ENCODE data around the gene ICA1.
"Not testable (repeated sequence)": the region's sequence is repeated elsewhere in the genome, so short reads cannot be mapped to it uniquely, and the experiment has no call there.

The ICA1 gene

DNA sequence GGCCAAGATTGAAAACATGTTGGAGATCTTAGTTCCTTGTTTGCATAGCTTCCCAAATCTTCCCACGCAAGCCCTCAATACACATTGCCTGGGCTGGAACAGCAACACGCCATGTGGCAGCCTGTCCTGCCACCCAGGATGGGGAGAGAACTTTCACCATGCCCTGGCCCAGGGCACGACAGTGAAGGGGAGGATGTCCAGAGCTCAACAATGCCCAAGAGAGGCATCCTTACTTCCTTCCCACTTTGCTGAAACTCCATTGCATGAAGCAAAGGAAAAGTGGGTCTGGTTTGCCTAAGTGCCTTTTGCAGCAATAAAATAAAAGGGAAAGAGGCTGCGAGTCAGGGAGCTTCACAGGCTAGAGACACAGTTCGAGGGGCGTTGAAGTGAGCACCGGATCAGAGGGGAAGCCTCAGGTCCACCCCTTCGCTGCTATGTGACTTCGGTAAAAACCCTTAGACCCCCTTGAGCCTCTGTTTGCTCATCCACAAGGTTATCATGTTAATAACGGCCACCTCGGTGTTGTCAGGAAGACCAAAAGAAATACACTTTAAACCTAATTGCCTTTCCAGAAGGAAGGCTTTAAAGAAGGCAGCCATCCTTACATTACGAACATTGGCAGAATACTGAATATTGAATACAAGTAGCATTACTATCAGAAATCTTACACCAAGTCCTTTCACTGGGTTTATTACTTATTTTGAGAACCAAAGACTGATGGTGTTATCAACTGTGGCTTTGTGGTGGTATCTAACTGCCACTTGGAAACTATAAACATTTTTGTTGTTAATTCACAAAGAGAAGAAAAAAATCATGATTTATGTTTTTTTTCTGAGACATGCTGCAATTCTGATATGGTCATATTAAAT, 133.3 kb downstream of the ICA1 start:
- DNase-seq = peak; percentile 58

DNA sequence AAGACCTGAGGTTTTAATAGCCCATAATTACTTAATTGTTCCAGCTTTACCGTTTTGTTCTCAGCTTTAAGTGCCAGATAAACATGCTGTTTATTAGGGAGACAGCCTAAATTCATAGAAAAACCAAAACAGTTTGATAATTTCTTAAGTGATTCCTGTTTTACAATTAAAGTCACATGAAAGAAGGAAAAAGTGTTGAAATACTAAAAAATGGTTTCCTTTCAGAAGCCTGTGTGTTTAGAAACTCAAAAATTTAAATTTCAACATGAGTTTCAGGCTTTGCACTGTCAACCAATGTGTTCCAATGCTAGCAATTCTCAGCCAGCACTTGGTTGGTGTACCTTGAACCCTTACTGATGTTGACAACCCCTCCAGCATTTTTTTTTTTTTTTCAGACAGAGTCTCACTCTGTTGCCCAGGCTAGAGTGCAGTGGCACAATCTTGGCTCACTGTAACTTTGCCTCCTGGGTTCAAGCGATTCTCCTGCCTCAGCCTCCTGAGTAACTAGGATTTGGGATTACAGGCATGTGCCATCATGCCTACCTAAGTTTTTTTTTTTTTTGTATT, 135.3 kb downstream of the ICA1 start:
- DNase-seq = peak; percentile 28

DNA sequence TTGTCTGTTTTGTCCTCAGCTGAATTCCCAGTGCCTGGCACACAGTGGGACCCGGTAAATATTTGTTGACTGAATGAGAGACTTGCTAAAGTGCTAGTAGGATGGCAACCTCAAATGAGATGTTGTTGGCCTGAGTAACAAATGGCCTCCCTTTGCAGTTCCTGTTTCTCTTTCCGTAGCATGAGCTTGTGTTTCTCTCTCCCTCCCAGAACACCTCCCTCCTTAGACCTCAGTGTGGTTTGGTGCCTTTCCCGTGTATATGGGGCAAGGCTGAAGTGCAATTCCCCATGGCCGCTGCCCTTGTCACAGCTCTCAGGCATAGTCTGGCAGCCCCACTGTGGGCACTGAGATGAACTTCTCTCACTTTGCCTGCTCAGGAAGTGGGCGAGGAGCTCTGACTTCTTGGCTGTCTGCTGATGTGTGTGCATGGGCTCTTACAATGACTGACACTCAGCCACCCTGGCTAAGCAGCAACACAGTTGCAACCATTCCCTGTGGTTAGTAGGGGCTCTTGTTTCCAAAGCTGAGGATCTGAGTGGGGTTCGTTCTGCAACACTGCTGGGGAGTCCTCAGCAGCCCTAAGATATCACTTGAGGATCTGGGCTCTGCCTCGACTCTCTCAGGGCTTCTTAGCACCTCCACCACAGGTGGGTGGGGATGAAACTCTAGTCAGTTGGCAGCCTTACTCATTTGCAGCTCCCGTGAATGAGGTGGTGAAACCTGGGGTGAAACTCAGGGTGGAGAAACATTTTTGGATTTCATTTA, 136.1 kb downstream of the ICA1 start:
- DNase-seq = peak; percentile 83

DNA sequence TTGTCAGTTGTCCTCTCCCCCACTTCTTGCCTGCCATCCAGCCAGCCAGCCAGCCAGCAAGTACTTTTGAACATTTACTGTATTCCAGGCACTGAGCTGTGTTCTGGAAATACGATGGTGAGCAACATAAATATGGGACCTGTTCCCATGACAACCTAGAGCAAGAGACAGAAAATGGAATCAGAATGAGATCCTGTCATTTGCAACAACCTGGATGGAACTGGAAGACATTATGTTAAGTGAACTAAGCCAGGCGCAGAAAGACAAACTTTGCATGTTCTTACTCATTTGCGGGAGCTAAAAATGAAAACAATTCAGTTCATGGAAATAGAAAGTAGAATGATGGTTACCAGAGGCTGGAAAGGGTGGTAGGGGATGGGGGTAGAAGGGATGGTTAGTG, 140.7 kb downstream of the ICA1 start:
- no peak for DNase-seq

DNA sequence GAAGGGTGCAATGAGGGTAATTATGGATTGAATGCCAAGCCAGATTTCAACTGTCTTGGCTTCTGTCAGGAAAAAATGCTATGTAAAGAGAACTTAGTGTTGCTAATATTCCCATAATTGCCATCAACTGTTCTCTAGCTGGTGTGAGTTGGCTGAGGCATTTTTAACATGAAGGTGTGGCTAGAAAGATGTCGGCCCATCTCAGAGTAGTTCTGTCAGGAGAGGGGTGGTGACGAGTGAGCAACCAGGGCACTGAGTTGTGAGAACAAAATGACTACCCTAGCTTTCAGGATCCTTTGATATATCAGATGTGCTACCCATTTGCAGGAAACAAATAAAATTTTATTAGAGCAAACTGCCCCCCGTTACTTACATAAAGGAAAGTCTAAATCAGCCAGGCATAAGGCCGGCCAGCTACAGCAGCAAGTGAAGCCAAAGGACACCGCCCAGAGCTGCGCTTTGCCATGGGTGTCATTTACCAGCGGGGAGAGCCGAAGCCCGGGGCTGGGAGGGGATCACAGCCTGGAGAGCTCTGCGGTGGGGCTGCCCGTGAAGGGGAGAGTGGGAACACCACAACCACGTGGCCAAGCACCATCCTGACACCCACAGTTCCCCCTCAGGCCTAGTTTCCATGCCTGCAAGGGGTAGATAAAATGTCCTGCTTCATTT, 141.4 kb downstream of the ICA1 start:
- DNase-seq = no peak

DNA sequence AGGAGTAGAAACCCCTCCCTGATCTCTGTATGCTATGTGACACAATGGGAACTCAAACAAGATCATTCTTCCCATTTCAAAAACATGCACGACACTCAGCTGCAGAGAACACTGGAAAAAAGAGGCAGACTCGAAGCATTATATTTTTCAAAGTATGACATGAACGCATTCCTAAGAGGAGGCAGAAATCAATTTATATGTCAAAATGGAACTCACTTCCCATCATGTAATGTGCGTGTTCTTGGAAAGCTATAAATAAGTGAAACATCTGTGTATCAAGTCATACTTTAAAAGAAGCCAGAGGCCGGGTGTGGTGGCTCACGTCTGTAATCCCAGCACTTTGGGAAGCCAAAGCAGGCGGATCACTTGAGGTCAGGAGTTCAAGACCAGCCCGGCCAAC, 142.7 kb downstream of the ICA1 start:
- DNase-seq = no peak

DNA sequence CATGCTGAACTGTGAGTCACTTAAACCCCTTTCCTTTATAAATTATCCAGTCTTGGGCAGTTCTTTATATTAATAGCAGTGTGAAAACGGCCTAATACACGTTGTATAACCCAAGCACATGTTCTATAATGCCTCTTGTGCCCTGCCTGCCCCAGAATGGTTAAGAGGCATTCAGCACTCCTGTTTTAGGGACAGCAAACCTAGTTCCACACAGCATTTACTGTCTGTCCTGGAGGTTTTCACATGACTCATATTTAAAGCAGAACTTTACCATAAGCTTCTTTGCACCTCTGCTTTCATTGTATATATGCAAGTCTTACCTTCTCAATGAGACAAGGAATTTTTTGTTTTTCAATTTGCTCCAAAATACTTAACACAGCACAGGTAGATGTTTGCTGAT, 144.8 kb downstream of the ICA1 start:
- no peak for DNase-seq

DNA sequence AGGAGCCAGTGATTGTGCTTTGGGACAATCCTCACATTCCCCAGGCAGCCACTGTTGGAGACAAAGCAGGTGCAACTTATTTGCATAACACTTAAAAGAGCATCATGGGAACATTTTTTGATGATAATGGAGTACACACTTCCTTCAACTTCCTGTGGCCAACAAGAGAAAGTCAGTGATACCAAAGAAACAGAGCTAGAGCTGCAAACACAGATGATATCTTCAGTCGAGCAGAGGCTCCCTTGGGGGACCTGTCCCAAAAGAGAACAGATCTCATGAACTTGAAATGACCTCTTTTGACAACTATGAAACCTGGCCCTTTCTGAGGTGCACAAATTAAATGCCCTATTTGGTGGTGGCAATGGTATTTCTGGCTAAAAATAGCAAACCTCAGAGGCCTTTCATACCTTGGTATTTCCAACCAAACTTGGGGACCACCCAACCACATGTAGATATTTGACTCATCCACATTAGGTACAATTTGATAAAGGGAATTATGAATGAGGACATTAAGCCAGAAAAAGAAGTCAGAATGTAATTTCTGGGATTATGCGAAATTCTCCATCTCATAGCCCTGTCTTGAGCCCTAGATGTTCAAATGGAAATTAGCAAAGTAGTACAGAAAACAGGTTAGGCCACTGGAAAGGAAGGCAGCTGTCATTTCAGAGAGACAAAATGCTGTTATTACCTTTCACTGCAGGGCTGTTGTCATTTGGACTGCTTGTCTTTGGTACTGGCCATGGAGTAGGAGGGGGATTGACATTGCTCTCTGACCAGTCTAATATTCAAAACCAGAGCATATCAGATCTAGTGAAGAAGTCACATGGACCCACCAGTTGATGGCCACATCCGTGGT, 146.2 kb downstream of the ICA1 start:
- DNase-seq = no peak

DNA sequence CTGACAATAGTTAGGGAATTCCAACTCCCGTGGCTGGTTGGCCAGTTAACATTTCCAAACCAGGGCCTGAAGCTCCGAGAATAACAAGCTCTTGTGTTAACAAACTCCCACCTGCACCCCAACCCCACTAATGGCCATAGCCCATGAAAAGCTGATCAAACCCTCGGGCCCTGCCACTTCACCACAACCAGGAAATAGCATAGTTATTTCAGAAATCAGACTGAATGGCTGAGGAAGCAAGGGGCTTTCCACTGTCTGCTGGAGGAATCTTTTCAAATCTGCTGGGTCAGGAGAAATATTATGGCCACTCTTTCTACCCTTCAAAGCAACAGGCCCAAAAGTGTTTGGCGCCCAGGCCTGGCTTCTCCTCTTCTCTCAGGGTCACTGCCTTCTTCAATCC, 147.8 kb downstream of the ICA1 start:
- DNase-seq = no peak

DNA sequence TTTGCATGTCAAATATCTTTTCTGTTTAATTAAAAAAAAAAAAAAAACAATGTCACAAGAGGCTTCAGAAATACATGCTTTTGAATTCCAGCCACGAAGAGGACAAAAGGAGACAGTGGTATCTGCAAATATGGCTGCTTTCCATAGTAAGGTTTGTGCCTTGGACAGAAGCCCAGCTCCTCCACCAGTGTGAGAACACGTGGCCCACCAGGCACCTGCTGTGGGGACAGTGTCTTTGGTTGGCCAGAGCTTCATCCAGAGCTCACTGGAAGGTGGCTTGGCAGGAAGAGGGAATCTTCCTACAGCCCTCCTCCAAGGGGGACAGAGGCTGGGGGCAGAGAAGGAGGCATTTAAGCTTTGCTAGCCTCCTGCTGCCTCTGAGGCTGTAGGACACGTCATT, 148.8 kb downstream of the ICA1 start:
- no peak for DNase-seq

DNA sequence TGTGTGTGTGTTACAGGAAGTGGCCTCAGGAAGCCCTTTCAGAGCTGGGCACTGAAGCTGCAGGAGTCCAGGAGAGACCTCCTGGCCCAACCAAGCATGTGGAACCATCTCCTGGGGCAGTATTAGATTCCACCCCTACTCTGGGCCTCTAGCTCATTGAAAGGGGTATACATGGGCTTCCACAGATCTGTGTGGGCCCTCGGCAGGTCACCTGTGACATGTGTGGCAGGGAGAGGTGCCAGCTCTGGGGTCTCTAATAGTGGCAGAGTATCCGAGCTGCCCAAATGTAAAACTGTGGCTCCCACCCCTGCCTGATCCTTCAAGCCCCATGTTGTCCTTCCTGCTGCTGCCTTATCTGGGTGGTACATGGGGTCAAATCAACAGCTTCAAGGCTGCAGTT, 149.3 kb downstream of the ICA1 start:
- DNase-seq = no peak

DNA sequence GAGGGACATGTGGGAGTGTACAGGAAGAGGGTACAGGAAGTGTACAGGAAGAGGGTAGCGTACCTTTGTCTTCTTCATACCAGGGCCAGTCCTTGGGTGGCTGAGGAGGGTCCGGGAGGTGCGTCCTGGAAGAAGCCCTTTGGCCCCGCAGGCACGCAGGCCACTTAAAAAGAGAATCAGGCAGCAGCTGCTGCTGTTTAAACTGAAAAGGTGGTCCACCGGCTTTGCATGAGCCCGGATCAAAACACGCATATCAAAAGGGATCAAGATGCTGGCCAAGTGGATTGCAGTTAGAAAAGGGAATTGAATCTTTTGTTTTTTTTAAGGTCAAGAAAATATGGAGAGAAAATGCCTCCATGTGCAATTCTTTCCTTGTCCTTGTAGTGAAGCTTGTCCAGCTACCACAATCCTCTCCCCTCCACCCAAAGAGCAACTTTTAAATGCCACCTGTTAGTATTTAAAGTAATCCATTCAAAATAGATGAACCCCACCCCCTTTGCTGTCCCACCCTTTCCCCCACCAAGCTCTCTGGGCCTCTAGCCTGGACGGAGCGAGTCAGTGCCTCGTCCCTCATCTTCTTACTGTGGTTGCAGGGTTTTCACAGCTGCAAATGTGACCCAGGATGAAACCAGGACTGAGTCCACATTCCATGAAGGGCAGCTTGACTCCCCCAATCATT, 150.5 kb downstream of the ICA1 start:
- no peak for DNase-seq

DNA sequence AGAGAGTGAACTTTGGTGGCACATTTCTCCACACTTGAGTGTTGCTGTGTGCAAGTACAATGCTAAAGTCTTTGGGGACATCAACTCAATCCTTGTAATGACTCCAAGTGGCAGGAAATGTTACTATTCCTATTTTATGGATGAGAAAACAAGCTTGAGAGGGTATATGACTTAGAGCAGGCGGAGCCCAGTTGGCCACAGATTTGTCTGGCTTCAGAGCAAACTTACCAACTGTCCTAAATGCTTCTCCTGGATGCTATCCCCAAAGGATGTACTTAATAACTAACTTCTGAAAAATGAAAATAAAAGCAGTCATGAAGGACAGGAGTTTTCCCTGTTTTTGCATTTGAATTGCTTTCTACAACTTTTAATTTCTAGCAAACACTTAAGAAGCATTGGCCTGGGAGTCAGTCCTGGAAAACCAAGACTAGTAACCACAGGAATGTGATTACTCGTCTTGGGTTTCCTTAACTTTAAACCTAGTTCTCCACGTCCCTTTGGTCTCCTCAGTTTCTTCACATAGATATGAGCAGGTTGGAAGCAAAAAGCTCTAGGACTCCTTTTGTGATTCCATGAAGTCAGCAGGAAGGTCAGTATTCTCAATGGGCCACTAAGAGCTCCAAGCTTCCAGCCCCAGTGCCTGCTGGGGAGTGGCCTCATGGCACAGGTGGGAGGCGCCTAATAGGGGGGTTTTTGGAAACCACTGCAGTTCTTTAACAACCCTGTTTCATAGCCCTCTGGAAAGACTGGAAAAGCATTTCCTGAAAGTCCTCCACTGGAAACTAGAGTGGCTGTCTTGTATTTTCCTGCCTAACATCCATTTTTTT, 152.6 kb downstream of the ICA1 start:
- DNase-seq = no peak

DNA sequence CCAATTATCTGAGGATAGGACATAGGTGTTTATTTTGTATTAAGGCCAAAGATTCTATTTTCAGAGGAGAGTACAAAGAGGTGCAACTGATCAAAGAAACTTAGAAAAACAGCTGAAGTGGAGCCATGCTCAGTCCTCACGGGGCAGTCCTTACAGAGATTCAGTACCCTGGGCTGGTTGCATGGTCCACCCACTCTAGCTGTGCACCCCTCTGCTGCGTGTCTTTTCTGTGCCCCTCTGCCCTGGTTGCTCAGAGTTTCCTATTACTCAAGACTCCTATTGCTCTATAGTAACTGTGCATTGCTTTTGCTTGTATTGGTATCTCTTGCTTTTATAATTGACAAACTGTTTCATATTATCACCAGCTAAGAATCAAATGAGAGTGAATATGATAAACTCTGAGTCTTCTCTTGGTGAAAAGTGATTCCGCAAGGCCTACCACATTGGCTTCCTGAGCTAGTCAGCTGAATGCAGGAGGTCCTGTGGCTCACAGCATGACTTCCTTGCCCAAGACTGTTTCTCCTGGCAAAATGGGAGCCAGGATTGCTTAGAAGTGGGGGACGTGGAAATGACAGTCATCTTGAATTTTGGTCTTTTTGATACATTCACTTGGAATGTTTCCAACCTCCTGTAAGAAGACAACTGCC, 156.4 kb downstream of the ICA1 start:
- DNase-seq = no peak

DNA sequence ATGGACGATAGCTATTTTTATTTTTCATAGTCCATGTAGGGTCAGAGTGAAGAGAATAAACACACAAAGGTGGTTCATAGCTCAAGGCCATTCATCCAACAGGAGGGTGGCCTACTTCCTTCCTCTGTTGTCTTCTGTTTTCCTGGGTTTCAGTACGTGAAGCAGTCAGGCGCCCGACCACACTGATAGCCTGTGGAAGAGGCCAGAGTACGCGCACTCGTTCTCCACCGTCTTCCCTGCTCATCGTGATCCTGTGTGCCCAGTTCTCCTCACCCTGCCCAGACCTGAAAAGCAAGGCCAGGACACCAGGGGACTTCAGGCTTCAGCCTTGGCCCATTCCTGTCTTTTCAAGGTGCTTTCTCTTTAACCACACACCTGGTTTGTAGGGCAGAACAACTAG, 158.7 kb downstream of the ICA1 start:
- DNase-seq = no peak

DNA sequence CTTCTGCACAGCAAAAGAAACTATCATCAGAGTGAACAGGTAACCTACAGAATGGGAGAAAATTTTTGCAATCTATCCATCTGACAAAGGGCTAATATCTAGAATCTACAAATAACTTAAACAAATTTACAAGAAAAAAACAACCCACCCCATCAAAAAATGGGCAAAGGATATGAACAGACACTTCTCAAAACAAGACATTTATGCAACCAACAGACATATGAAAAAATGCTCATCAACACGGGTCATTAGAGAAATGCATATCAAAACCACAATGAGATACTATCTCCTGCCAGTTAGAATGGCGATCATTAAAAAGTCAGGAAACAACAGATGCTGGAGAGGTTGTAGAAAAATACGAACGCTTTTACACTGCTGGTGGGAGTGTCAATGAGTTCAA, 160.7 kb downstream of the ICA1 start:
- not testable (repeated sequence) for DNase-seq

DNA sequence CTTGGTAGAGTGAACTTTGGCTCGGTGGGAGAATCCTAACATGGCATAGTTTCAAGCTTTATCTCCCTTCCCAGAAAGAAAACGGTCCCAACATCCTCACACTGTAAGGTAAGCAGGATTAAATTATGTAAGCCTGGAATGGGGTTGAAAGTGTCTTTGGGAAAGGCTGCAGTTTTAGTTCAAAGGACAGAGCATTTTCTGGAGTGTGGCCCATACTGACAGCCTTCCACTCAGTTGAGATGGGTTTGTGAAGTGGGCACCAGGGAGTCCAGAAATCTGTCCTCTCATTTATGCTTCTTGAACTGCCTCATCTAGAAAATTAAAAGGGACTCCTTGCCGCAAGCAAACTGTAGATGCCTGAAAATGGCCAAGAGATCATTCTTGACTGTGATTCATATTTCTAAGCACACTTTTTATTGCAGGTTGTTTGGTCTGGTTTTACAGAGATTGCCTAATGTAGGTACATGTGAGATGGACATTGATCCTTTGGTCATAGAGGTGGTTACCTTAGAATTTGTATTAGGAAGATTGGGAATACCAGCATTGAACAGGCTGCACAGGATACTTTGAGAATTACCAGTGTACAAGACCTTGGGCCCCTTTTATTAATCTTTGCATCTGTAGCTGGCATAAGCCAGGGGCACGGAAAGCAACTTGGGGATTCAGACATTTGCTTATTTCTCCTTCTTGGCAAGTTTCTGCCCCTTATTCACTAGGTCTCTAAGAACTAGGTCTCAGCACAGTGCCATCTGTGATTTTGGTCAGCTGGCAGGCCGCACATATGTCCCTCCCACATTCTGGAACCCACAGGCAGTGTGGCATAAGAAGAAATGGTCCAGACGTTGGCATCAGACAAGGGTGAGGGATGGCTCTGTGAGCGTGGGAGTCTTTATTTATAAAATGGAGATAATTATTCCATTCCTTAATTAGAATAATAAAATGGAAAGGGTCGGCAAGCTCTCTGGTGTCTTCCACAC, 167.5 kb downstream of the ICA1 start:
- no peak for DNase-seq

DNA sequence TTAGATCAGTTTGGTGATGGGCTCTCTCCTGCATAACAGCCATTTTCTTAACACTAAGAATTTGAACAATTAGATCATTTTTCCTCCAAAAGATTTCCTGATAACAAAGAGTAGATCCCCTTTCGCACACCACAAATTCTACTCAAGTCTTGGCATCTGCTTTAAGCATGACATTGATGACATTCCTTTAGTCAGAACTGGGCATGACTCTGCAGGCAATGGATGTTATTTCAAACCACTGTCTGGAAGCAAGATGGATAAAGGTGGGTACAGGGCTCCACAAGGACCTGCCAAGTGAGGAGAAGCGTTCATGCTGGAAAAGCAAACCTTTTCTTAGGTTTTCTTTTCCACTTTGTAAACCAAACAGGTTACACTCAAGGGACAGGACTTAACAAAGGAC, 169.8 kb downstream of the ICA1 start:
- no peak for DNase-seq
